ENCODE measurements around the gene ADAMTS12.

ADAMTS12 gene

DNA sequence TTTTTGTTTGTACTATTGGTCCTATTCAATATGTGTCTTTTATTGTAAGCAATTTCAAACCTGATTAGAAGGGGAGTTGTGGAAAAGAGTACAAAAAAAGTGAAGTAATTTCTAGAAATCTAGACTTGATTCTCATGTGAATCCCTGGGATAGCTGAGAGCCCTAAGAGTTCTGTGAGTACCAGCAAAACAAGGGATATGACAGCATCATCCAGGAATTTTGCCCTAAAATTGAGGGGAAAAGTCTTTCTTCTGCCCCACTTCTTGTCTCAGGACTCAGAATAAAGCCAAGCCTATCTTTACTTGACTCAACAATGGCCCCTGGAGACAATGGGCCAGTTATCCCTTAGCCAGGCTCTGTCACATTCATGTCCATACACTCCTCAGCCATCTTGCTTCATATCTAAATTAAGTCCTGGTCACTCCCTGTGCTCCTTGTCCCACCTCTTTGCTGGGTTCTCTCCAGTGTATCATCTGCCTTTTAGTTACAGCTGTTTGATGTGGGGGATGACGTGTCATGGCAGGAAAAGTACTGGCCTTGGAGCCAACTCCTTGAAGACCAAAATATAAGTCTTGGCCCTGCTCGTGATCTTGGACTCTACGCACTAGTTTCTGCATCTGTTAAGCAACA, 81.2 kb downstream of the ADAMTS12 start:
- DNase-seq (ENCODE audit: low read depth in 4 of 4, low spot score in 1 of 4) = no peak

GRCh38 chr5:33809936-33810335, 81.9 kb downstream of the ADAMTS12 start:
- no peak for DNase-seq (ENCODE audit: low read depth in 4 of 4, low spot score in 1 of 4)

DNA sequence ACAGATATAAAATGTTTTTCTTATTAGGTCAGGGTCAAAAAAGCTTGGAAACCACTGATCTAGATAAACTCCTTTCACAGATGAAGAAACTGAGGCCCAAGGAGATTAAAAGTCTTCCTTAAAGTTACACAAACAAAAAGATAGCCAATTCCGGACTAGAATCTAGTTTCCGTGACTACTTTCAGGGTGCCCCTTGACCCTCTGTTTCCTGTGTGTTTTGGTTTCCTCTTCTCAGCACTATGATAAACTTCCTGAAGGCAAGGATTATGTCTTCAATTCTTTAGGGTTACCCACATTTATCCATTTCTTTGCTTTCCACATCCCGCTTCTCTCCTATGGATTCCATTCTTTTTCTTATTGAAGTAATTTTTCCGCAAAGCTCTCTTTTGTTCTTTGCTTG, 83.1 kb downstream of the ADAMTS12 start:
- no peak for DNase-seq (ENCODE audit: low read depth in 4 of 4, low spot score in 1 of 4)

GRCh38 chr5:33807771-33808170, 84.0 kb downstream of the ADAMTS12 start:
- DNase-seq (ENCODE audit: low read depth in 4 of 4, low spot score in 1 of 4) = no peak

- no peak for DNase-seq (ENCODE audit: low read depth in 4 of 4, low spot score in 1 of 4)
Measured at GRCh38 chr5:33806738-33807442, 84.9 kb downstream of the ADAMTS12 start.

DNA sequence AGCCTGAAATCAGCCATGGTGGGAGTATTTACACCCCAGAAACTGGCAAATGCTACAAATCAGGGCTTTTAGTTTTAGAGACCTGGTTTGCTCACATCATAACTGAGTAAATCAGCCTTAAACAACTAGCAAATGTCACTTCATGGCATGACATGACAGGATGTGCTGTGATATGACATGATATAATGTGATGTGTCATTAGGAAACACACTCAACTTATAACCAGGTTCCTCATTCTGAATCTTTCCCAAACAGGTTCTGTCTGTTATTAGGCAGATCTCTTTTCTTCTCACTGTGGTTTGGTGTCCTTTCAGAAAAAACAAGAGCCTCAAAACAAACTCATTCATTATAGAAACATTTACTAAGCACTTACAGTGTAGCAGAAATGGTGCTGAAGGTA, 90.5 kb downstream of the ADAMTS12 start:
- no peak for DNase-seq (ENCODE audit: low read depth in 4 of 4, low spot score in 1 of 4)

DNA sequence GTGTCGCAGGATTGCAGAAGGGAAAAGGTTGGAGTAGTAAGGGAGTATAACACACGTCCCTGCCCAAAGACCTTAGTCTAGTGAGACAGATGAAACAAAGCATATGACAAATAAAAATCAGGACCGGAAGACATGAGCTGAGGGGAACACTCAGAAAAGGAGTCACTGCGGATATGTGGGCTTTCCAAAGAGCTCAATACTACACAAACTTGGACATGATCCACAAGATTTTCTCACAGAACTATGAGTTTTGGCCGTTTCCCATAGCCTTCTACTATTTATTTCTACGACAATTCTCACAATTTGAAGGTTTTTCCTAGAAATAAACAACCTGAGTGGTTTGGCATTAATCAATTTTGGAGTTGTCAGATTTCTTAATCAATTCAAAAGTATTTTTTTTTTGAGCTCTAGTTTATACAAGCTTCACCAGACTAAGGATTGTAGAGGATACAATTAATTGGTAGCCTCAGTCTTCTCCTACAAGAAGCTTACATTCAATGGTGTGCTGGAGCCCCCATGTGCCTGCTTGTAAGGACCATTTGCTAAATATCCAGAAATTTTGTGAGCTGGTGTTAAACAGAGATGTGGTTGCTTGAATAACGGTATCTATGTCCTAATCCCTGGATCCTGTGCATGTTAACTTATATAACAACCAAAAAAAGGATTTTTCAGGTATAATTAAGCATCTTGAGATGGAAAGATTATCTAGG, 91.4 kb downstream of the ADAMTS12 start:
- no peak for DNase-seq (ENCODE audit: low read depth in 4 of 4, low spot score in 1 of 4)

DNA sequence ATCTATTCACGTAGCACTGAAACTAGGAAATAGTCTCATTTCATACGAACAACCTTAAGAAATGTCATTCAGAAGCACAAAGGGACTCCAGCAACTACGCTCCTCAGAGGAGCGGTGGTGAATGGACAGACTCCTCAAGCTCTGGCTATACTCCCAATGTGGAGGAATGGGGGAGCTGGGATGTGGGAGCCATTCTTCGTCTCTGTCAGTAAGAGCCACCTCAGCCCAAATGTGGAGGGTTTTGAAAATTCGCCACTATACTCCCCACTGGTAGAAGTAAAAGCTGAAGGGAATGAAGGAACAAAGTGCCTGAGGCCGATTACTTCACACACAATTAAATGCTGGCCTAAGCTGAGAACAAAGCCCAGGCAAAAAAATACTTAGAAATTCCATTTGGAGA, 96.3 kb downstream of the ADAMTS12 start:
- no peak for DNase-seq (ENCODE audit: low read depth in 4 of 4, low spot score in 1 of 4)

- no peak for DNase-seq (ENCODE audit: low read depth in 4 of 4, low spot score in 1 of 4)
Measured at GRCh38 chr5:33794550-33795181, 97.1 kb downstream of the ADAMTS12 start.

DNA sequence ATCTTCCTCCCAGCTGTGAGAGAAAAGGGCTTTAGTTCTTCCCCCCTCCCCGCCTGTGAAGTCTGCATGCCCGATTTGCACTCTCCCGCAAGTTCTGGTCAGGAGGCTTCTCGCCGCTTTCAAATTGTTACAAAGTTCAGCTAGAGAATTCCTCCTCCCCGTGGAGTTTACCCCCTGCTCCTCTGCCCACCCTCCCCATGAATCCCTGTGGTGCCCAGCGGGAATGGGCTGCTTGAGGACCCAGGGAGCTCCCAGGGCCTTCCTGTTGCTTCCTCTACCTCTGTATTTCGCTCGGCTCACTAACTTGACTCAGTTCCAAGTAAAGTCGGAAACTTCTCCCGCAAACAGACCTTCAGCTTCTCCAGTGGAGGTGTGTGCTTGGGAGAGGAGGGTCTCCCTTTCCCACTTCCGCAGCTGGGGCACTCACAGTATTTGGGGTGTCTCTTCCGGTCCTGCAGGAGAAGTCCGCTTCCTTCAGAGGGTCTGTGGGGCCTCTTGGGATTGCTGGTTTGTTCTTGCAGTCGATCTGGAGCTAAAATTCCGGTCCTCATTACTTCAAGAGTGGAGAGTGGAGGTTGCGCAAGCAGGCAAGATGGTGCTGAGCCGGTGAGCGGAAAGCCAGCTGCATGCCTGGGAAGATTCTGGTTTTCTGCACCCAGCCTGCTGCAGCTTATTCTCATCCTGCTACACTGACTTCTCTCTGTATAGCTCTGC, 97.8 kb downstream of the ADAMTS12 start:
- DNase-seq (ENCODE audit: low read depth in 4 of 4, low spot score in 1 of 4) = no peak

- no peak for DNase-seq (ENCODE audit: low read depth in 4 of 4, low spot score in 1 of 4)
Measured at GRCh38 chr5:33793276-33793675, 98.5 kb downstream of the ADAMTS12 start.

GRCh38 chr5:33792559-33792958, 99.2 kb downstream of the ADAMTS12 start:
- DNase-seq (ENCODE audit: low read depth in 4 of 4, low spot score in 1 of 4) = no peak

DNA sequence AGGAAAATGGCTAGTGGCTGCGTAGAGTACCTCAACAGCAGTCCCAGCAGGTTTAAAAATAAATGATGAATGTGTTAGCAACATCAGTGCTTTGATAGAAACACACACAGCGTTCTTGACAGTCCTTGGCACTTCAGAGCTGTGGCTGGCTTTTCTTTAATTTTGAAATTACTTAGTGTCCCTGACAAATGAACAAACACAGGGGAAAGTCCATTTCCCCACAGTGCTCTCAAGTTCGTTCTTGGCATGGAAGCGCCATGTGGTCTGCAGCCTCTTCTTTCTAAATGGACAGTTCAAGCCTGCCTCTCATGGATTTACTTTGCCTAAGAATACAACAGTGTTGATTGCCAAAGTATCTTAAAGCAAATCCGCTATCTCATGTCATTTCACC, 102.2 kb downstream of the ADAMTS12 start:
- DNase-seq (ENCODE audit: low read depth in 4 of 4, low spot score in 1 of 4) = no peak

GRCh38 chr5:33788922-33789566, 102.7 kb downstream of the ADAMTS12 start:
- no peak for DNase-seq (ENCODE audit: low read depth in 4 of 4, low spot score in 1 of 4)

- DNase-seq (ENCODE audit: low read depth in 4 of 4, low spot score in 1 of 4) = no peak
Measured at GRCh38 chr5:33785571-33785970, 106.2 kb downstream of the ADAMTS12 start.

DNA sequence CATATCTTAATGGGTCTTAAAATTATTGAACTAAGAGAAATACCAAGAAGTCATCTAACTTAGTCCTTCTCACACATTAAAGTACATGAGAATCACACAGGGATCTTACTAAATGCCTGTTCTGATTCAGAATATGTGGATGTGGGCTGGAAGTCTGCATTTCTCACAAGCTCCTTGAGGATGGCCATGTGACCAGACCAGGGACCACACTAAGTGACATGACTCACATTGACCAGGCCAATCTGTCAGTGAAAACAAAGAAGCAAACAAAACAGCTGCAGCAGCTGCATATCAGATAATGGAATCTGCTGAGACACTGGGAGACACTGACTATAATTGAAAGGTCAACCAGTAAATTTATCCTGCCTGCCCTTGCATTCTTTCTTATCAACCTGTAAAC, 110.5 kb downstream of the ADAMTS12 start:
- DNase-seq (ENCODE audit: low read depth in 4 of 4, low spot score in 1 of 4) = no peak

- DNase-seq (ENCODE audit: low read depth in 4 of 4, low spot score in 1 of 4) = no peak
Measured at GRCh38 chr5:33776151-33776660, 115.6 kb downstream of the ADAMTS12 start.

GRCh38 chr5:33774341-33774740, 117.4 kb downstream of the ADAMTS12 start:
- DNase-seq (ENCODE audit: low read depth in 4 of 4, low spot score in 1 of 4) = no peak

DNA sequence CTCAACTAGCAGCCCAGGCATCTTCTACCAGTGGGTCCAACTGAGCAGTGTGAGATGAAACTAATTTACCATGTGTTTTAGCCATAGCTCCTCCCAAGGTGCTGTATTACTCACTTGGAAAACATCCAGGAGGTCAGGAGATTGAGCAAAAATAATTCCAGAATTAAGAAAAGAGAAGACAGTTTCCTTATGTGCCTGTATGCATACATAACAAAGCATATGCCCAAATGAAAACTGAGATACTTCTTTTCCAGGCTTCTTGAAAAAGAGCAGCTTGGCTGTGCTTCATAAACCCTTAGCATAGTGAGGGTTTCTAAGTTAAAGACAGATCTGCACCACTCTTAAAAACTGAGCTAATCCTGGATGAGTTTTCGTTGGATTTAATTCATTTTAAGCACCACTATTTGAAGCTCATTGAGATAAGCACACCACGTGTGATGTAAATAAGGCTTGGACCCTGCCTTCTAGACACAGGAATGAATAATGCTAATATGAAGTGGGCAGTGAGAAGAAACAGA, 119.4 kb downstream of the ADAMTS12 start:
- no peak for DNase-seq (ENCODE audit: low read depth in 4 of 4, low spot score in 1 of 4)

- DNase-seq (ENCODE audit: low read depth in 4 of 4, low spot score in 1 of 4) = no peak
Measured at GRCh38 chr5:33769968-33770367, 121.8 kb downstream of the ADAMTS12 start.

Measured in stimulated activated CD4-positive, alpha-beta T cell treated with anti-CD3 and anti-CD28 coated beads, Interleukin-1b, Interleukin-23, amount 100 ng/mL, for 24 hours (primary cell).